Heart right ventricle (tissue), 16 donors: ENCODE data around the gene ANO5. TPM values are rescaled to one million over a fixed set of nuclear protein-coding genes. Genes with fewer than 3 reads are reported as not detected.

ENCODE experiments used
- ATAC-seq, 8 donors: fragments of 200-7000 bp; cut with Tn5 transposase; one replicate each; pipeline ENCODE4 v1.9.1; 2020; ENCODE audit warnings: mild to moderate bottlenecking in 8 of 8, moderate library complexity in 8 of 8, moderate number of reproducible peaks in 1 of 8
- DNase-seq, 2 donors: peaks; one replicate each; pipeline ENCODE4 v3.0.0-alpha.2; 2020
- H3K27ac ChIP-seq, 10 donors: fragments of 200-600 bp; sonication (generic) in 2 of 10; one replicate each; pipeline versions ENCODE4 v1.5.0 to v1.8.0; 2020 to 2022; ENCODE audit warnings: mild to moderate bottlenecking in 3 of 10
- H3K27me3 ChIP-seq, 7 donors: fragments of 200-600 bp; one replicate each; pipeline ENCODE4 v1.8.0; 2021 to 2022; ENCODE audit warnings: mild to moderate bottlenecking in 2 of 7
- H3K36me3 ChIP-seq, 9 donors: fragments of 200-600 bp; sonication (generic) in 1 of 9; one replicate each; pipeline versions ENCODE4 v1.5.0 to v1.8.0; 2020 to 2022; ENCODE audit warnings: mild to moderate bottlenecking in 2 of 9
- H3K4me1 ChIP-seq, 9 donors: fragments of 200-600 bp; sonication (generic) in 1 of 9; one replicate each; pipeline versions ENCODE4 v1.5.0 to v1.8.0; 2020 to 2022; ENCODE audit warnings: mild to moderate bottlenecking in 4 of 9
- H3K4me3 ChIP-seq, 10 donors: fragments of 200-600 bp; sonication (generic) in 2 of 10; one replicate each; pipeline versions ENCODE4 v1.5.0 to v1.8.0; 2020 to 2022; ENCODE audit warnings: mild to moderate bottlenecking in 7 of 10, moderate library complexity in 2 of 10
- H3K9me3 ChIP-seq, 11 donors: fragments of 200-600 bp in 10 of 11; sonication (generic) in 2 of 11; one replicate each; pipeline versions ENCODE4 v1.5.0 to v1.8.0; 2013 to 2022; ENCODE audit warnings: mild to moderate bottlenecking in 2 of 11, control low read depth in 1 of 11, moderate library complexity in 1 of 11
- CTCF ChIP-seq, 9 donors: fragments of 200-600 bp; sonication (generic) in 2 of 9; IDR thresholded peaks; one replicate each; pipeline versions ENCODE4 v1.5.0 to v1.8.0; 2021 to 2022; ENCODE audit warnings: antibody characterized with exemption in 9 of 9, mild to moderate bottlenecking in 5 of 9, moderate library complexity in 1 of 9
- WGBS, 2 donors: extraction: QIAGEN DNeasy Blood & Tissue Kit; methylation state at CpG; one replicate each; pipeline ENCODE4 v1.1.7; 2013; ENCODE audit warnings: inconsistent platforms in 1 of 2; 5-methylcytosine and 5-hydroxymethylcytosine counted together
- intact Hi-C, 10 donors: fragments of 100-400 bp; cut with DNase I; formaldehyde crosslinking; loops; one replicate each; pipeline versions ENCODE4 v1.11.1 to v1.14.2; 2022
- polyA plus RNA-seq, 2 donors: library from polyadenylated mRNA; stranded (reverse); fragments of 200-250 nt; gene quantifications; one replicate each; pipeline ENCODE4 v1.2.3, GENCODE V29; 2013
- total RNA-seq, 10 donors: library from RNA; stranded (reverse); fragmentation: NEBNext Ultra II Directional in 3 of 10; extraction: Animal tissue kit (Norgen Biotek cat#: 25700) in 3 of 10; gene quantifications; one replicate each; pipeline versions ENCODE4 v1.2.1 to v1.2.4, GENCODE V29; 2021 to 2023
- donor health status: Arrhythmogenic right ventricular cardiomyopathy.
- donor health status: ischemic (EF 13 %, LVEDD 7.1; RV severe dilation, severe dysfunction).
- donor health status: healthy with polysubstance abuse.
- donor health status: DM: no; HTN: yes; CAD: no.
- donor health status: DM: no; HTN: no; CAD: no.
- donor health status: ischemic (EF 25% LVEDD 6.9; RV normal size, moderate dysfunction).
- donor health status: ischemic (EF 25% LVEDD 5.7; RV mildly dilated, moderate dysfunction).
- donor health status: healthy.
- donor health status: DM: yes; HTN: yes; CAD: no.
- donor health status: Ischemic cardiomyopathy.
- donor health status: ischemic (EF 35%, LVEDD 5.7; RV mildly dilated, moderate dysfunction).
- donor health status: nonischemic (EF 11% LVEDD 7.7; RV severe dilation, severe dysfunction).
- donor health status: DM: yes; HTN: yes; CAD: no.
- donor health status: PGD.
- donor health status: ischemic (EF 29% LVEDD 5.4; RV normal size, mild dysfunction).
- donor health status: nonischemic (EF 23%, LVEDD 6.1; RV moderate dilation, normal function).

The ANO5 gene
- total and polyA plus RNA-seq, 12 donors = 4.4 to 83.0 (median 59.3) TPM

DNA sequence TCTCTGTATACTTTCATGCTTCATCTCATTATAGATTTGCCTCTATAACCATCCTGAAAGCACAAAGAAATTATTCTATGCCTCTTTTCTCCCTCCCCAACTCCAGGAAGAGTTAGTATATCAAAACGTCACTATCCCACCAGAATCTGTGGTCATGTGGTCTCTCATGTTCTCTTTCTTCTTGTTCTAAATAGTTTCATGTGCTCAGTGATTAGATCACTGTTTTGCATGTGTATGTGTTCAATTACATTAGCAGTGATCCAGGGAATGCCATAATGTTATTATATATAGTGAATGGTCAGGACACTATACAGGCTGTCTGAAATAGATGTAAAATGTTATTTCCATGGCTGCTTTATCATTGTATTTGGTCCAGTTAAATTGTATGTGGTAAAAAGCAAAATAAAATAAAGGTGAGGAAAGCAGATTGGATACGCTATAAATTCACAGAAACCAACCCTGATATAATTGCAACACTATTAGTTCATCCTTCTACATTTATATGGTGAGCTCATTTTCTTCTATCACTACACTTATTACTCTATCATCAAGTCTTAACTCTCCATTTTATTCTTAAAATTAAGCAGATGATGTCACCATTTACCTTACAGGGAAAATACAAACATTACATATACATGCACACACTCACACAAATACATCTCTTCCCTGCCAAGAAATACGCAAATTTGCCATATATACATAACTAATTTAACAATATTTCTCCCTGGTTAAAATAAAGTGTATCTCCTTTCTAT is 26.9 kb upstream of the ANO5 start:
- no peak for ATAC-seq
- DNase-seq = no peak
- intact Hi-C loops = loop anchor here in 4 of 10 donors (5.0 kb wide), 2 partner anchors 136 to 141 kb away; no protein-coding TSS in a partner anchor
- Histone ChIP-seq H3K4me1 (peaks cover 0 to 19% (median 0%) of the 10 kb centered on the region in 9 donors), H3K27ac (no peak overlapping the region), H3K36me3 (no peaks in the 10 kb centered on the region), H3K27me3 (no peaks in the 10 kb centered on the region), H3K9me3 (no peaks in the 10 kb centered on the region), H3K4me3 (no peak overlapping the region)
- WGBS, 2 donors = 73 to 75% methylated on average over 3 of the region's 3 CpGs
- no peak for TF ChIP-seq CTCF (IDR thresholded peaks at IDR 0.05)

- no peak for ATAC-seq
- 0 to 1% methylated on average over 2 of the region's 2 CpGs for WGBS, 2 donors
- H3K27me3 ChIP-seq = no peaks in the 10 kb centered on the region
Measured at GRCh38 chr11:22169833-22170232, 23.1 kb upstream of the ANO5 start.

GRCh38 chr11:22173532-22173931 is 19.4 kb upstream of the ANO5 start:
- Histone ChIP-seq H3K27me3 (no peaks in the 10 kb centered on the region), H3K4me1 (peaks cover 0 to 4% (median 0%) of the 10 kb centered on the region in 9 donors), H3K27ac (no peak overlapping the region), H3K4me3 (no peak overlapping the region), H3K9me3 (no peaks in the 10 kb centered on the region), H3K36me3 (no peaks in the 10 kb centered on the region)
- ATAC-seq (no peak), DNase-seq (no peak)
- intact Hi-C loops = loop anchor here in 2 of 10 donors (10.0 kb wide), 1 partner anchor 131 kb away; no protein-coding TSS in a partner anchor
- WGBS, 2 donors = 30 to 34% methylated on average over 4 of the region's 4 CpGs
- TF ChIP-seq CTCF (IDR thresholded peaks at IDR 0.05) = no peak

More at GRCh38 chr11:22169833-22170232, 23.1 kb upstream of the ANO5 start:
- peak in 7 of 9 donors; percentile 37 to 60 (median 50) for TF ChIP-seq CTCF (IDR thresholded peaks at IDR 0.05)
- Histone ChIP-seq H3K27ac (no peak overlapping the region), H3K4me1 (peaks cover 0 to 4% (median 0%) of the 10 kb centered on the region in 9 donors), H3K4me3 (no peak overlapping the region), H3K36me3 (no peaks in the 10 kb centered on the region), H3K9me3 (no peaks in the 10 kb centered on the region)
- DNase-seq = no peak
- intact Hi-C loops = loop anchor here in 8 of 10 donors (2.0 to 10.0 kb wide), 4 partner anchors 132 to 137 kb away; no protein-coding TSS in a partner anchor

DNA sequence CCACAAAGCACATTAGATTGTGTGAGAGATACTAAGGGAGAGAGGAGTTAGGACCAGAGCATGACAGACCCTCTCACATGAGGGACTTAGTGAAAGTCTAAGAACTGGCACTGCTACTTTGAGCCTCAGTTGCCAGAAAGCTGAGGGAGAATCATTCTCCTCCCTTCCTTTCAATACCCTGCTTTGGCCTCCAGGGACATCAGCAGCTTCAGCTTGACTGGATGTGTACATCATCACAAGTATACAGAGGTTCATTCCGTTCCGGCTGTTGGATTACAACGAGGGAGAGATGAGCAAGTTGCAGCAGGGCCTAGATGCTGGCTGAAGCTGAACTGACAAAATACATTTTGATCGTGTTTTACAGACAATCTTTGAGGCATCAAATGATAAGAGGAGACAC is 15.7 kb upstream of the ANO5 start:
- intact Hi-C loops = loop anchor here in 2 of 10 donors (10.0 kb wide), 1 partner anchor 128 kb away; no protein-coding TSS in a partner anchor
- Histone ChIP-seq H3K27ac (no peak overlapping the region), H3K27me3 (no peaks in the 10 kb centered on the region), H3K36me3 (no peaks in the 10 kb centered on the region), H3K4me1 (no peaks in the 10 kb centered on the region), H3K4me3 (no peak overlapping the region), H3K9me3 (no peaks in the 10 kb centered on the region)
- ATAC-seq = no peak
- TF ChIP-seq CTCF (IDR thresholded peaks at IDR 0.05) = peak in 1 of 9 donors; percentile 9
- no peak for DNase-seq
- 68% methylated on average over 4 of the region's 4 CpGs for WGBS, 2 donors
